HG03565 (cell line): ENCODE data around the gene CYBA.

Experiments
- ATAC-seq: cut with Tn5 transposase; IDR thresholded peaks from one replicate; pipeline ENCODE4 v1.9.1; 2021; ENCODE audit warnings: mild to moderate bottlenecking, moderate library complexity; ENCODE audit not compliant: unreplicated experiment

CYBA gene

DNA sequence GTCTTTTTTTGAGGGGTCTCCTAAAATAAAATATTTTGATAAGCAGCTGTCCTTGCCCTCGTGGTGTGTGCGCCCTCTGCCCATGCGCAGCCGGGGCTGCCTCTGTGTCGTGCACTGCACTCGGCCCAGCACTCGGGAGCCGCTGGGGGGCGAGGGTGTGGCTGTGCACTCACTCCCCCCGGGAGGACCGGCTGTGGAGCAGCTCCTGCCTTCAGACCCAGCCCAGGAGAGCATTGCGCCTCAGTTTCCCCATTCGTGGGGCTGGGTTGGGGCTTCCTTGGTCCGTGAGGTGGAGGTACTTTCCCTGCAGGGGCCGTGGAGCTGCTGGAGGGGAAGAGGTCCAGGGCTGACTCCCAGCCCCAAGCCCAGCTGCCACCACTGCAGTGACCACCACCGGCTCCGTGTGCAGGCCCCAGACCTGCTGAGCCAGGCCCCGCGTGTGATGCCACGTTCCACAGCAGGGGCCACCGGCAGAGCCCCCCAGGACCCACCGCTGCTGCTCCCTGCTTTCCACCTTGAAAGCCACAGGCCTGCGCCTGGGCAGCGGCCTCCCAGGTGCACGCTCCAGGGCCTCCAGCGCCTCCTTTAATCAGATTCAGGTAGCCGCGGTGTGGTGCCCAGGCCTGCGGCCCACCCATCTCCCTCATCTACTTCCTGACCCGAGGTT is 18.8 kb downstream of the CYBA start:
- ATAC-seq: no peak

DNA sequence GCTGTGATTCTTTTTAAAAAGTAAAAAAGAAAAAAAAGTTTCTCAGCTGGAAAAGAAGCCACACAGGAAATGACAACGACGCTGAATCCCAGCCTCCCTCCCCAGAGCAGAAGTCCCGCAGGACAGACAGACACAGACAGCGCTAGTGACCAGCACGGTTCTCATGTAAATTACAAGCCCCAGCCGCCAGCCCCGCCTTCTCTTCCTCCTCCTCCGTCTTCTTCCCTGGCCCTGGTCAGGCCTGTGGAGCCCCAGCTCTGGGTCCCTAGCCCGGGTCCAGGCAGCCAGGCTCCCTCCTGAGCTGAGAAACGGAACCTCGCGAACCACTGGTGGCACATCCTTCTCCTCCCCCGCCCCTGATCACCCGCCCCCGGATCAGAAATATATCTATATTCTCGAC is 19.5 kb downstream of the CYBA start:
- no peak for ATAC-seq

GRCh38 chr16:88630941-88631340 is 19.9 kb downstream of the CYBA start:
- no peak for ATAC-seq

GRCh38 chr16:88630433-88630832 is 20.4 kb downstream of the CYBA start:
- ATAC-seq: no peak

DNA sequence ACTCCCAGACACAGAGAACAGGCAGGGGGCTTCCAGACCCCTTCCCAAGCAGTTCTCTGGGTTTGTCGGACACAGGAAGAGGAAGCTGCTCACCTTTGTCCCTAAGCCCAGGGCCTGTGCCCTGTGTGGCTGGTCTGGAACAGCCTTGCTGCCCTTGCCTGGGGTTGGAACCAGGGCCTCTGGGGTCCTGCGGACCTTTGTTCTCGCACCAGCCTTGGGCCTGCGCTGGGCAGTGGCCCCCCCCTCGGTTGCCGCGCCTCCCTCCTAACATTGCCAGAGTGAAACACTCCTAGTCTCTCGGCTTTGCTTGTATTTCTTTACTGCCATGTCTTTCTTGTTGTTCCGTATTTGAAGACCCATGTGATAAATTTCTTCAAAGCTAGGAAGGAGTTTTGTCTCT is 21.0 kb downstream of the CYBA start:
- ATAC-seq: no peak

DNA sequence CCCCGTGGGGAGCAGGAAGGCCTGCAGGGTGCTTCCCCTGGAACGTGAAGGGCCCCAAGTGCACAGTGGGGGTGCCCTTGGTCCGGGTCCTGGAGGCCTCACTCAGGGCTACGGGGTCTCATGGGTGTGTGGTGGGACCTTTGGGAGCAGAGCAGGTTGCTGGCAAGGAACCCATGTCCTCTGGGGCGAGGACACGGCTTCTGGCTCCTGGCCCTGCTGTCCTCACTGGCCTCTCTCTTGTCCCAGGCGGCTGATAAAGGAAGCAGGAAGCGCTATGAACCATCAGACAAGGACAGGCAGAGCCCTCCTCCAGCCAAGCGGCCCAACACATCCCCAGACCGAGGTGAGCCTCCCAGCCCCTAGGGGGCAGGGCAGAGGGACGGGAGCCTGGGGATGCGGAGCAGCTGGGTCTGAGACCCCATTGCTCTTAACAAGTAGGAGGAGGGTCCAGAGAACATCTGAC is 22.3 kb downstream of the CYBA start:
- ATAC-seq: no peak

DNA sequence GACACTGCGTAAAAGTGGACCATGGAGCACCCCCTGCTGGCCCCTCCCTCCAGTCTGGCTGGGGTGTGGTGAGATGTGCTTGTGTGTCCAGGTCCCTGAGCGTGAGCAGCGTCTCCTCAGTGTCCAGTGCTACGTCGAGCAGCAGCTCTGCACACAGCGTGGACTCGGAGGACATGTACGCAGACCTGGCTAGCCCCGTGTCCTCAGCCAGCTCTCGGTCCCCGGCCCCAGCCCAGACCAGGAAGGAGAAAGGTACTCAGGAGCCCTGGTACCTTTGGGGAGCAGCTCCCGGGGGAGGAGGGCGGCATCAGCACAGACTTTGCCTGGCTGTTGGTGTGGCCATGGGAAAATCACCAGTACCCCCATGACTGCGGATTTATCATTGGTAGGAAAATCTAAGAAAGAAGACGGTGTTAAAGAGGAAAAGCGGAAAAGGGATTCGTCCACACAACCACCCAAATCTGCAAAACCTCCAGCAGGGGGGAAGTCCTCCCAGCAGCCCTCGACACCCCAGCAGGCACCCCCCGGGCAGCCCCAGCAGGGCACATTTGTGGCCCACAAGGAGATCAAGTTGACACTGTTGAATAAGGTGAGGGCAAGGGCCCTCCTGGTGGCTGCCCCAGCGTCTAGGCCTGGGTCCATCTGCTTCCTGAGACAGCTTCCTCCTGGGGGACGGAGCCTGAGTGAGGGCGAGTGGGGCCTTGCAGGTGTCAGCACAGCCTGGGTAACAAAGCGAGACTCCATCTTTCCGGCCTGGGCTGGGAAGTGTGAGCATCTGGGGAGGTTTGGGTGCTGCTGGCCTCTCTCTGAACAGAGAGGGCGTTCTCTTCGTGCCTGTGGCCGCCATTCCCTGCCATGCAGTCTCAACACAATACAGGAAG is 23.1 kb downstream of the CYBA start:
- no peak for ATAC-seq

DNA sequence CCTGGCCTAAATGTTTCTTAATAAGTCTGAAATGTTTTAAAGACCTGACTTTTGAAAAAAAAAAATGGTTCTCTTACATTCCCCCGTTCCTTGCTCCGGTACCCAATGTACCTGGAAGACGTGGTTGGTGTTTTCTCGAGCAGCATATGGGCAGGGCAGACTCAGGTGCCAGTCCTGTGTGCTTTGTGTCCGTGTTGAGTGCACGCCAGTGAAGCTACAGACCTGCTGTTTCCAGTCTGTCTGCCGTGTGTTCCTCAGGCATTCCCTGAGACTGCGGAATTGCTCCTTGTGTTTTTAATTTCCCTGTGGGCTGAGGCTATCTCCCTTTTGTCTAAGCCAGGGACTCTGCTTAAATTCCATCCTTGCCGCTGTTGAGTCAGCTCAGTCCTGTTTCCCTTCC is 24.2 kb downstream of the CYBA start:
- ATAC-seq: no peak

GRCh38 chr16:88624977-88625576 is 25.8 kb downstream of the CYBA start:
- ATAC-seq: no peak

- no peak for ATAC-seq
These were observed 26.4 kb downstream of the CYBA start for GRCh38 chr16:88624481-88624880.

DNA sequence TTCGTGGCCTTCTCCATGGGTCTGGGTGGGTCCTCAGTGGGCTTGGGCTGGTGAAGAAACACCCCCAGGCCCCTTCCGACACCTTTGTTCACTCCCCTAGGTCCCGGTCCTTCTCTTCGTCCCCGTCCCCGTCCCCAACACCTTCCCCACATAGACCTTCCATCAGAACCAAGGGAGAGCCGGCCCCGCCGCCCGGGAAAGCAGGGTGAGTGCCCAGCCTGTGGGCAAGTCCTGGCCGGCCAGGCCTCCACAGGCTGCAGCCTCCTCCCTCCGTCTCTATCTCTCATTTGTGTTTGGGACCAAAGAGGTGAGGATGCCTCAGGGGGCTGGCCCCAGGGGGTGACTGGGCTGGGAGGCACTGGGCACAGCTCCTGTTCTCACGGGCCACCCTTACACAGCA is 27.0 kb downstream of the CYBA start:
- no peak for ATAC-seq

GRCh38 chr16:88622866-88623265 is 28.0 kb downstream of the CYBA start:
- no peak for ATAC-seq

DNA sequence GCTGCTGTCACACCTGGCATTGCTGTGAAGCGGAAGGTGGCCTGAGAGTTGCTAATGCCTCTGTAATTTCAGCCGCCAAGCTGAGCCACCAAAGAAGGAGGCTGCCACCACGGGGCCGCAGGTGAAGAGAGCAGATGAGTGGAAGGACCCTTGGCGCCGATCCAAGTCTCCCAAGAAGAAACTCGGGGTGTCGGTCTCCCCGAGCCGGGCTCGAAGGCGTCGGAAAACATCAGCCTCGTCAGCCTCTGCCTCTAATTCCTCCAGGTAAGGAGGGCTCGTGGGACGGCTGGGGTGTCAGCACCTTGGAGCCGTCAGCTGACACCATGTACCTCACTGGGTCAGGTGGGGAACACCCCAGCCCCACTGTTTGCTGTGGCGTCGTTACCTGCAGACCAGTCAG is 28.7 kb downstream of the CYBA start:
- ATAC-seq: no peak

DNA sequence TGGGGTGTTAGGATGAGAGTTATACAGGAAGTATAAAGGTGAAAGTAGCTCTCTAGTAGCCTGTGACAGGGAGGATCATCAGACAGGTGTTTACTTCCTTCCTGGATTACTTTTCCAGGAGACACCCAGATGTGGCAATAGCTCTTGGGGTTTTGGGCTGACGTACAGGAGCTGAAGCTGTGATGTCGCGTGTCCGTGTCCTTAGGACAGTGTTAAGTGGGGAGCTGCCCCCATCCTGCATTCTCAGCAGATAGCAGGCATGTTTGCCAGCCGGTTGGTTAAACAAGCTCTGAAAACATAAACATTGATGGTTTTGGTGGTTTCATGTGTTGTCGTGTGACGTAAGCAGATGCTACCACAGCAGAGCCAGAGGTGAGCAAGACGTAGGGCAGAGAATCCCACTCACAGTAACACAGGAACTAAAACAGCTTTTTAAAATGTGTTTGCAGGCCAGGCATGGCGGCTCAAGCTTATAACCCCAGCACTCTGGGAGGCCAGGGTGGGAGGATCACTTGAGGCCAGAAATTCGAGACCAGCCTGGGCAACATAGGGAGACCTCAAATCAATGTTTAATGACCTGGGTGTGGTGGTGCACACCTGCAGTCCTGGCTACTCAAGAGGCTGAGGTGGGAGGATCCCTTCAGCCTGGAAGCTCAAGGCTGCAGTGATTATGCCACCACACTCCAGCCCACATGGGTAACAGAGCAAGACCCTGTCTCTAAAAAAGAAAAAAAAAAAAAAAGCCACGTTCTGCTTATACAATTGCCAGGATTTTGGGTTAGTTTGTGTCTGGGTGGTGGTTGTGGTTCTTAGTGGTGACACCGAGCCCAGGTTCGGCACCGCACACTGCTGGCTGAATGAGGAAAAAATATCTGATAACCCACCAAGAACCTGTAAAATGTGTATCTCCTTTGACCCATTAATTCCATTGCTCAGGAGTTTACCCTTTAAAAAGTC is 30.7 kb downstream of the CYBA start:
- ATAC-seq: no peak

DNA sequence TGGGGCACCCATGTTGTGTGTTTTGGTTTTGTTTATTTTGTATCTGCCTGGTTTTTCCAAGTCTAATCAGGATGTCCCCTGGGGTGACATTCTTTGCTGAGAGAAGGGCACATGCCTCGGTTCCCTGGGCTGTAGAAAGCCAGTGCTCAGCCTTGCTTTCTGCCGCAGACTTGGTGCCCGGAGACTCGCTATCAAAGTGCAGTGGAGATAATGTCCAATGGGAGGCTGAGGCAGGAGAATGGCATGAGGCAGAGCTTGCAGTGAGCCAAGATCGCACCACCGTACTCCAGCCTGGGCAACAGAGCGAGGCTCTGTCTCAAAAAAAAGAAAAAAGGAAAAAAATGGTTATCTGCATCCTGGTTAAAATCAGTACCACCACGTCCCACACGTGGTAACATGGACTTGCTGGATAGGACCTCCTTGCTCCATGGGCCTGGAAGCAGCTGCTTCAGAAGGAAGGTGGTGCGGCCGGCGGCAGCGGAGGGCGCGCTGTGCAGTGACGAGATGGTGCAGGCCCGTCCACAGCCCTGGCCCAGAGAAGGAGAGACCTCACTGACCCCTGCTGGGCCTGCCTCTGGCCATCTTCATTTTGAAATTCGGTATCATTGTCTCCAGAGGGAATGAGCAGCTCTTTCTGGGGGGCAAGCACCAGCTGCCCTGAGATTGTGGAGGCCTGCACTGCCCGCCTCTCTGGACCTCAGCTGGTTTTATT is 31.7 kb downstream of the CYBA start:
- ATAC-seq: no peak

DNA sequence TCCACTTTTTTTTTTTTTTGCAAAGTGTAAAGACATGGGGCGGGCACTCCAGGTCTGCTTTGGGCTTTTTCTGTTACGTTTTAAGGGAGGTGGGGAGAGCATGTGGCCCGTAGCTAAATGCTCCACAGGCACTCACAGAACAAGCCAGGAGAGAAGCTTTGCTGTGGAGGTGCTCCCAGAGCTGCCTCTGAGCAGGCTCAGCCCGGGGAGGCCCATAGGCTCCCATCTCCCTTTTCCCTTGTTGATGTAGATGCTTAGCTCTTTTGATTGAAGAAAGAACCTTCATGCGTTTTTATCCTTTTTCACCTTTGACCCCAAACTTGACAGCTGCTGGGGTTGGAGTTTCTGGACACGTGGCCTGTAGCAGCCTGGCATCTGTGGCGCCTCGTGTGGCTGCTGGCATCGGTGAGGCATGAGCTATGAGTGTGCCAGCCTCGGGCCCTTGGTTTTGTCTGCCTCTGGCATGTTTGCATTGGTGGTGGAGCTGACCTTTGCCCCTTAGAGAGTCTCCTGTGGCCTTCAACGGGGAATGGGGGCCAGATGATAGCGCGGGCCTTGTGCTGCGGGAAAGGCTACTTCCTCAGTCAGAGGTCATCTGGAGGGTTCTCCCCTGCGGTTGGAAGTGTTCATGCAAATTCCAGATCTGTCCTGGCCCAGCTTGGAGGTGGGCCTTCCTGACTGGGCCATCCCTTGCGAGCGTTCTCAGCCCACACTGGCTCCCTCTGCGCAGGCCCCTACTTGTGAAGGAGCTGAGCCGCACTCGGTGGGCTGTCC is 32.5 kb downstream of the CYBA start:
- no peak for ATAC-seq

DNA sequence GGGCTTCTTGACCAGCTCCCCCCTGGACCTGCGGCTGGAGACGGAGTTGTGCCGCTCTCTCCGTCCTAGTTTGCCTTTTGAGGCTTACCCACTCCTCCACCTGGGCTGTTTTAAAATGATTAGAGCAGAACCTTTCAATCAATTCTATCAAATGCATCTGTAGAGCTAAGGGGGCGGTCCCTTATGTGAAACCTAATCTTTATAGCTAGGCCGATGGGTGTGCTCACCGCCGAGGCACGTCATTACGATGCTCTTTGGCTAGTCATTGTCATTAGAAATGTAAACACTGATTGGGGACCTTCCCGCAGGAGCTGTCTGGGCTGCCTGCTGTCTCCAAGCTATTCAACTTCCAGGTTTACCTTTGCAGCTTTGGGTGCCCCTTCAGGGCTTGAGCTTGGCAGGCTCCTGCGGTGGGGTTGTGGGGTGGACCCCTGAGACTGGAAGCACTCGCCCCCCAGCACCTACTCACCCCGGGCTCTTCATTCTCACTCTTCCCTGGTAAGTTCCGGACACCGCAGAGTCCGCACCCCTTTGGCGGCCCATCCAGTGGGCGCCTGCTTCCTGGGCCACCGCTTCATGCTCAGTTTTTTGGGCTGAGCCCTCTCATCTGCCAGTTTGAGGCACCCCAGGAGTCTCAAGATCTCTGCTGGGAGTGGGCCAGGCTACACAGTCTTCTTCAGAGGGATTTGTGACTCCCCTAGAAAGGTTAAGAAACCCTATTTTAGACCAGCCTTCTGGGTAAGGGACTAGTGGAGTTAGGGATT is 33.4 kb downstream of the CYBA start:
- no peak for ATAC-seq

DNA sequence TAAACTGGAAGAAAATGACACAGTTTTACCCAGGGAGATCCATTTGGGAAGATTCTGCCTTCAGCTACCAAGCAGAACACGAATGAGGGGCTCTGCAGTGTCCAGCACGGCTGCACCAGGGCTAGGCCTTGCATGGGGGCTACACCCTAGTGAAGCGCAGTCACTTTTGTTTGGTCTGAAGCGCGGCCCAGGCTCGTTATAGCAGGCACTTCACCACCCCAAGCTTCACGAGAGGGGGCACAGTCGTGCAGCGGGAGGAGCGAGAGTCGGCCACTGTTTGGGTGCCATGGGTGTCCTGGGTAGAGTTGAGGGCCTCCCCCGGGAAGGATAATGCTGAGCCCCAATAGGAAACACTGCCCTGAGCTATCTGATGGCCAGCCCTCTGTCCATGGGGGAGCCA is 34.1 kb downstream of the CYBA start:
- ATAC-seq: no peak

DNA sequence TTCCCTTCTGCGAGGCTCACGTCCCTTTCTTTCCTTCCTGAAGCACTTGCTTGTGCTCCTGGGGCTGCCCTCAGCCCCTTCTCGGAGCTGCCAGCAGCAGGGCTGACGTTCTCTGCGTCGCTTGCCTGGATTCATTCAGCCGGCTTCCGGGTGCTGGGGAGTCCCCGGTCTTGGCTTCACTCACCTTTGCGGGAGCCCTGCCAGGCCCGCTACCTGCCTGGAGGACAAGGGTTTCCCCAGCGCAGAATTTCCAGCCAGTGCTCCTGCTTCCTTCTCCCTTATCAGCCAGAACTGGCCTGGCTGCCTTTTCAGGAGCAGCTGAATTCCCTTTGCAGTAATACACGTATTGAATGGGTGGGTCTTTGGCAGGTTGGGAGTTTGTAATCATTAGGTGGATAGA is 34.5 kb downstream of the CYBA start:
- ATAC-seq: no peak
